ENCODE data around the gene TMEM208. TPM values are rescaled to one million over a fixed set of nuclear protein-coding genes. Genes with fewer than 3 reads are reported as not detected.

Gene TMEM208
- total RNA-seq, 4 donors from 2014 or later, result 10.2 to 57.9 (median 27.3) TPM

- no peak for DNase-seq
- no peak overlapping the region for H3K27ac ChIP-seq
- intact Hi-C loops (cut with DNase I; ENCODE audit: low total_unique reads), result no loop called here
- no peaks in the 10 kb centered on the region for H3K9me3 ChIP-seq
- H3K27me3 ChIP-seq, result peaks cover 0 to 3% of the 10 kb centered on the region in 2 donors
- peaks cover 0 to 13% of the 10 kb centered on the region in 2 donors for H3K4me1 ChIP-seq
- TF ChIP-seq CTCF (IDR thresholded peaks at IDR 0.05) (no peak), POLR2A (IDR thresholded peaks at IDR 0.05) (no peak)
- no peaks in the 10 kb centered on the region for H3K36me3 ChIP-seq
- H3K4me3 ChIP-seq, result no peak overlapping the region
These were observed 25.9 kb downstream of the TMEM208 start for GRCh38 chr16:67252609-67253497.

- no peak for DNase-seq
- Histone ChIP-seq H3K27ac (no peak overlapping the region), H3K4me3 (no peak overlapping the region), H3K27me3 (peaks cover 0 to 3% of the 10 kb centered on the region in 2 donors), H3K4me1 (no peaks in the 10 kb centered on the region), H3K9me3 (no peaks in the 10 kb centered on the region), H3K36me3 (no peaks in the 10 kb centered on the region)
- intact Hi-C loops (cut with DNase I; ENCODE audit: low total_unique reads), result no loop called here
- TF ChIP-seq POLR2A (IDR thresholded peaks at IDR 0.05) (no peak), CTCF (IDR thresholded peaks at IDR 0.05) (no peak)
These were observed 28.0 kb downstream of the TMEM208 start for GRCh38 chr16:67254801-67255552.

GRCh38 chr16:67255553-67256221 lies 28.8 kb downstream of the TMEM208 start:
- H3K4me3 ChIP-seq, result no peak overlapping the region
- intact Hi-C loops (cut with DNase I; ENCODE audit: low total_unique reads), result no loop called here
- H3K36me3 ChIP-seq, result no peaks in the 10 kb centered on the region
- no peaks in the 10 kb centered on the region for H3K27me3 ChIP-seq
- TF ChIP-seq CTCF (IDR thresholded peaks at IDR 0.05), result no peak
- TF ChIP-seq POLR2A (IDR thresholded peaks at IDR 0.05), result no peak
- H3K9me3 ChIP-seq, result no peaks in the 10 kb centered on the region
- H3K27ac ChIP-seq, result no peak overlapping the region
- no peaks in the 10 kb centered on the region for H3K4me1 ChIP-seq
- no peak for DNase-seq

GRCh38 chr16:67256701-67257230 lies 29.8 kb downstream of the TMEM208 start:
- DNase-seq, result no peak
- Histone ChIP-seq H3K36me3 (no peaks in the 10 kb centered on the region), H3K9me3 (no peaks in the 10 kb centered on the region), H3K4me1 (no peaks in the 10 kb centered on the region), H3K4me3 (no peak overlapping the region), H3K27me3 (no peaks in the 10 kb centered on the region), H3K27ac (no peak overlapping the region)
- intact Hi-C loops (cut with DNase I; ENCODE audit: low total_unique reads), result no loop called here
- TF ChIP-seq POLR2A (IDR thresholded peaks at IDR 0.05), result no peak
- no peak for TF ChIP-seq CTCF (IDR thresholded peaks at IDR 0.05)
